22Rv1 (cell line): ENCODE results near the gene ADSS2.

Experiments
- ZFX ChIP-seq: fragments of 450-650 bp; IDR thresholded peaks from 2 replicates; pipeline ENCODE4 v1.6.1; 2017; ENCODE audit warnings: antibody characterized with exemption, borderline replicate concordance
- TF ChIP-seq, protein P1 (sequence below): fragments of 450-650 bp; IDR thresholded peaks from 2 replicates; pipeline ENCODE4 v1.5.1; 2017; ENCODE audit warnings: mild to moderate bottlenecking

GRCh38 chr1:244384066-244384465 lies 67.6 kb downstream of the ADSS2 start:
- TF ChIP-seq ZFX = no peak
- TF ChIP-seq, protein P1, sequence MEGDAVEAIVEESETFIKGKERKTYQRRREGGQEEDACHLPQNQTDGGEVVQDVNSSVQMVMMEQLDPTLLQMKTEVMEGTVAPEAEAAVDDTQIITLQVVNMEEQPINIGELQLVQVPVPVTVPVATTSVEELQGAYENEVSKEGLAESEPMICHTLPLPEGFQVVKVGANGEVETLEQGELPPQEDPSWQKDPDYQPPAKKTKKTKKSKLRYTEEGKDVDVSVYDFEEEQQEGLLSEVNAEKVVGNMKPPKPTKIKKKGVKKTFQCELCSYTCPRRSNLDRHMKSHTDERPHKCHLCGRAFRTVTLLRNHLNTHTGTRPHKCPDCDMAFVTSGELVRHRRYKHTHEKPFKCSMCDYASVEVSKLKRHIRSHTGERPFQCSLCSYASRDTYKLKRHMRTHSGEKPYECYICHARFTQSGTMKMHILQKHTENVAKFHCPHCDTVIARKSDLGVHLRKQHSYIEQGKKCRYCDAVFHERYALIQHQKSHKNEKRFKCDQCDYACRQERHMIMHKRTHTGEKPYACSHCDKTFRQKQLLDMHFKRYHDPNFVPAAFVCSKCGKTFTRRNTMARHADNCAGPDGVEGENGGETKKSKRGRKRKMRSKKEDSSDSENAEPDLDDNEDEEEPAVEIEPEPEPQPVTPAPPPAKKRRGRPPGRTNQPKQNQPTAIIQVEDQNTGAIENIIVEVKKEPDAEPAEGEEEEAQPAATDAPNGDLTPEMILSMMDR = no peak
